Activated B cell treated with CpG ODN at 0.5 μM for 24 hours (primary cell): ENCODE results near the gene DLG2. TPM values are rescaled to one million over a fixed set of nuclear protein-coding genes. Genes with fewer than 3 reads are reported as not detected.

Experiments
- ATAC-seq: fragments of 200-7000 bp; cut with Tn5 transposase; one replicate; pipeline ENCODE4 v1.10.0; 2021; ENCODE audit warnings: low read depth, mild to moderate bottlenecking, moderate library complexity
- CTCF ChIA-PET: fragments of 350-600 bp; sonication (Branson Sonifier 250); formaldehyde crosslinking; loops from one replicate; lab custom pipeline; 2021; ENCODE audit warnings: antibody characterized with exemption; lab: Charles Lee
- POLR2A ChIA-PET: fragments of 350-600 bp; sonication (Branson Sonifier 250); formaldehyde crosslinking; loops from one replicate; lab custom pipeline; 2021; ENCODE audit warnings: antibody characterized with exemption; lab: Charles Lee
- DNase-seq: peaks from one replicate; pipeline ENCODE4 v3.0.0; 2022
- H3K27ac Mint-ChIP-seq: one replicate; pipeline ENCODE4 v1.8.0; 2020; ENCODE audit warnings: mixed read lengths
- H3K27me3 Mint-ChIP-seq: one replicate; pipeline ENCODE4 v1.8.0; 2021; ENCODE audit warnings: mixed read lengths
- H3K36me3 Mint-ChIP-seq: one replicate; pipeline ENCODE4 v1.8.0; 2021; ENCODE audit warnings: low read depth, mixed read lengths
- H3K4me1 Mint-ChIP-seq: one replicate; pipeline ENCODE4 v1.8.0; 2021; ENCODE audit warnings: mixed read lengths
- H3K4me3 Mint-ChIP-seq: one replicate; pipeline ENCODE4 v1.8.0; 2020; ENCODE audit warnings: mild to moderate bottlenecking, mixed read lengths
- H3K9me3 Mint-ChIP-seq: one replicate; pipeline ENCODE4 v1.8.0; 2020; ENCODE audit warnings: mixed read lengths
- intact Hi-C: fragments of 100-400 bp; cut with micrococcal nuclease; formaldehyde crosslinking; loops from one replicate; pipeline ENCODE4 v1.15.1; 2024
- total RNA-seq: library from RNA; stranded (reverse); gene quantifications from 2 replicates; pipeline ENCODE4 v1.2.3, GENCODE V29; 2022
- TF ChIP-seq, protein P1 (sequence below): fragments of 200-600 bp; IDR thresholded peaks from one replicate; pipeline ENCODE4 v1.8.0; 2022; ENCODE audit warnings: antibody characterized with exemption, mild to moderate bottlenecking

Gene DLG2
- total RNA-seq, 1 donor from 2014 or later, result 2.7 TPM

DNA sequence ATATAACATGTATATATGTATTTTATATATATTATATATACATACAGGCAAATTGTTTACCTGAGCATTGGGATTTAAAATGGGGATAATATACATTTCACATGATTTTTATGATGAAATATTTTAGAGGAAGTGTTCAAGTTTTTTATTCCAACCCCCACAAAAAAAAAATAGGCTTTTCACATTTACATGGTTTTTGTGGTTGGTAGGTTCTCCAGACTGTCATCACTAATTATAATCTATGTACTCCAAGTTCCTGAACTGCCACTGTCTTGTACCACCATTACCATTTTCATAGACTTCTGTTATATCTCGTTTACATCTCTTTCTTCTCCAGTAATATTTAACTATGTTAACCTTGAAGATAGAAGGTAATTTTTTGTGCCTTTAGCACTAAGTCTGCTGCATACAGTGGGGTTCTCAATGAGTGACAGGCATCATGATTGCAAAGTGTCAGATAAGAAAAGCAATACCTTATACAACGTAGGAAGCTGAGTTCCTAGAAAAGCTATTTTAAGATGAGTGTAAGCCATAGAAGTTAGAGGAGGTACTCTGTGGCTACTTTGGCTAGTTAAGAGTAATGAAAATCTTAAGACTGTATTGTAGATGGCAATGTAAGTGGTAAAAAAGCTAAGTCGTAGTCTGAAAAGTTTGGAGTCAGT, 25.8 kb upstream of the DLG2 start:
- no peak overlapping the region for H3K4me3 Mint-ChIP-seq
- no peak for DNase-seq
- no peaks in the 10 kb centered on the region for H3K9me3 Mint-ChIP-seq
- ChIA-PET CTCF (no interaction called here), POLR2A (interaction anchor here (2.6 kb wide), 1 partner anchor 12 kb away, joined by 13 read pairs; the partner anchor contains the start of gene CREBZF)
- peaks cover 12% of the 10 kb centered on the region for H3K4me1 Mint-ChIP-seq
- TF ChIP-seq, protein P1, sequence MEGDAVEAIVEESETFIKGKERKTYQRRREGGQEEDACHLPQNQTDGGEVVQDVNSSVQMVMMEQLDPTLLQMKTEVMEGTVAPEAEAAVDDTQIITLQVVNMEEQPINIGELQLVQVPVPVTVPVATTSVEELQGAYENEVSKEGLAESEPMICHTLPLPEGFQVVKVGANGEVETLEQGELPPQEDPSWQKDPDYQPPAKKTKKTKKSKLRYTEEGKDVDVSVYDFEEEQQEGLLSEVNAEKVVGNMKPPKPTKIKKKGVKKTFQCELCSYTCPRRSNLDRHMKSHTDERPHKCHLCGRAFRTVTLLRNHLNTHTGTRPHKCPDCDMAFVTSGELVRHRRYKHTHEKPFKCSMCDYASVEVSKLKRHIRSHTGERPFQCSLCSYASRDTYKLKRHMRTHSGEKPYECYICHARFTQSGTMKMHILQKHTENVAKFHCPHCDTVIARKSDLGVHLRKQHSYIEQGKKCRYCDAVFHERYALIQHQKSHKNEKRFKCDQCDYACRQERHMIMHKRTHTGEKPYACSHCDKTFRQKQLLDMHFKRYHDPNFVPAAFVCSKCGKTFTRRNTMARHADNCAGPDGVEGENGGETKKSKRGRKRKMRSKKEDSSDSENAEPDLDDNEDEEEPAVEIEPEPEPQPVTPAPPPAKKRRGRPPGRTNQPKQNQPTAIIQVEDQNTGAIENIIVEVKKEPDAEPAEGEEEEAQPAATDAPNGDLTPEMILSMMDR, result no peak
- intact Hi-C loops, result no loop called here
- no peaks in the 10 kb centered on the region for H3K27me3 Mint-ChIP-seq
- H3K27ac Mint-ChIP-seq, result no peak overlapping the region
- peaks cover 53% of the 10 kb centered on the region for H3K36me3 Mint-ChIP-seq
- no peak for ATAC-seq

DNA sequence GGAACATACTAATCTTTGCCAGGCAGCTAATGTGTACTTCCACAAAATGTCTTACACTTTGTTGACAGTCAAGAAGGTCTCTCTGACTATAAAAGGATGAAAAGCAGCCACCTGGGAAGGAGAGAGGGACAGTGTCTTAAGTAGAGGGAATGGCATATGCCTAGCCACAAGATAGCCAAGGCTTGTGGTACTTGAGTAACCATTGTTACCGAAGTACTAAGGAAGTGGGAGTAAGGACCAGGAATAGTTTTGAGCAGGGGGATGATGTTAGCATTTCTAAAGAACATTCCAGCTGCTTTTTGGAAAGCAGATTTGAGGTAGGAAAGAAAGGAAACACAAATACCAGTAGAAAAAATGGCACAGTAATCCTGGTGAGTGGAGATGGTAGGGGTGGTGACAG, 24.0 kb upstream of the DLG2 start:
- DNase-seq (no peak), ATAC-seq (no peak)
- no peak overlapping the region for H3K4me3 Mint-ChIP-seq
- ChIA-PET POLR2A (interaction anchor here (0.6 kb wide), 1 partner anchor 655 kb away, joined by 4 read pairs; no protein-coding TSS in a partner anchor), CTCF (no interaction called here)
- no peaks in the 10 kb centered on the region for H3K27me3 Mint-ChIP-seq
- intact Hi-C loops, result no loop called here
- peaks cover 41% of the 10 kb centered on the region for H3K36me3 Mint-ChIP-seq
- no peaks in the 10 kb centered on the region for H3K9me3 Mint-ChIP-seq
- H3K27ac Mint-ChIP-seq, result no peak overlapping the region
- TF ChIP-seq, protein P1, result no peak
- H3K4me1 Mint-ChIP-seq, result peaks cover 22% of the 10 kb centered on the region

DNA sequence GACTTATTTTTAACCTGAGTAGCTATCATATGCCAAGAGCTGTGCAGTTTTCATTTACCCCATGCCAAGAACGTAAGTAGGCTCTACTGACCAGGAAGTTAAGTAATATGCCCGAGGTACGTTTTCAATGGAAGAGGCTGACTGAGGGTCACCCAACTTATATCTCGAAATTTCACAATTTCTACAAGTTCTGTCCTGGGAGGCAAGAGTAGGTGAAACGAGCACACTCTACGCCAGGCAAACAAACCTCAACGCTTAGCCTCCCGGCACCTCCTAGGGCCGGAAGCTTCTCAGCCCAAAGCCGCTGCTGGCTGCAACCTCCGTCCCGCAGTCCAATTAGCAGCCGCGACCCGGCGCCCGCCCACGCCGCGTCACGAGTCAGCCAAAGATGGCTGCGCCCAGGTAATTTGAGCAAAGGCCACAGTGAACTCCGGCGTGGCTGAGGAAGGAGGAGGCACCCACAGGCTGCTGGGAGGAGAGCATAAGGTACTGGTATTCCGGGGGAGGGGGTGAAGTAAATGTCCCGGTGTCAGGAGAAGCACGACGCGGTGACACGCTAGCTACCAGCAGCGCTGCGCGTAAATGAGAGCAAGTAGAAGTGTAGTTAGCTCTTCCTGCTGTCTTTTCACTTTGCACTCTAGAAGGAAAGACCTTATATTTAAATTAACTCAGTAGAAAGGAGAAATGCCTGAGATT, 20.6 kb upstream of the DLG2 start, which contains the start of gene TMEM126A:
Gene TMEM126A (plus strand): TSS at position 364 of the 696 bp plus-strand sequence. CDS start 2,289 bp downstream, outside the sequence.
- TF ChIP-seq, protein P1, result no peak
- ChIA-PET CTCF (interaction anchor here (0.9 to 3.9 kb wide), 4 partner anchors 20 to 867 kb away, joined by 3 to 16 read pairs (median 3); partner anchors contain the start of genes CCDC83, DLG2 and TMEM126B), POLR2A (interaction anchor here (0.5 to 5.7 kb wide), 15 partner anchors 9 to 598 kb away, joined by 3 to 102 read pairs (median 5); partner anchors contain the start of genes CCDC83, CREBZF, DLG2 and TMEM126B)
- Mint-ChIP-seq H3K27ac (peak within 1 kb of the TSS; percentile 91), H3K9me3 (no peaks in the 10 kb centered on the region), H3K4me3 (peak within 1 kb of the TSS; percentile 98), H3K36me3 (peaks cover 20% of the 10 kb centered on the region), H3K4me1 (peaks cover 22% of the 10 kb centered on the region), H3K27me3 (peaks cover 10% of the 10 kb centered on the region)
- ATAC-seq, result peak; percentile 99
- intact Hi-C loops, result loop anchor here (1.0 kb wide), 4 partner anchors 9 to 655 kb away; partner anchors contain the start of genes HIKESHI and TMEM126B
- peak; percentile 77 for DNase-seq

DNA sequence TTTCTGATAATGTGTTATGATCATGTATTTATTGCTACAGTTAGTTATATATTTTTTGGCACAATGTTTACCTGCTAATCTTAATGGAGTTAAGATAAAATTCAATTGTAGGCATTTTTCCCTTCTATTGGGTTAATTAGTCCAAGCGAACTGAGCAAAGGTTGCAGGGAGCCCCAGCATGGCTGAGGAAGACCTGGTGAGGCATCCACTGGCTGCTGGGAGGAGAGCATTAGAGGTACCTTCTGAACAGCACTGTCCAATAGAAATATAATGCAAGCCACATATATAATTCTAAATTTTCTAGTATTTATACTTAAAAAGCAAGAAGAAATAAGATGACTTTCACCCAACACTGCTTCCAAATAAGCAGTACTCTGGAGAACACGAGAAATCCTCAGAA, 19.9 kb upstream of the DLG2 start:
- ATAC-seq (no peak), DNase-seq (no peak)
- Mint-ChIP-seq H3K4me3 (peak overlapping the region; percentile 98), H3K9me3 (no peaks in the 10 kb centered on the region), H3K36me3 (peaks cover 16% of the 10 kb centered on the region), H3K4me1 (peaks cover 22% of the 10 kb centered on the region), H3K27me3 (peaks cover 10% of the 10 kb centered on the region), H3K27ac (peak overlapping the region; percentile 91)
- ChIA-PET POLR2A (interaction anchor here (0.7 to 5.7 kb wide), 12 partner anchors 9 to 598 kb away, joined by 3 to 102 read pairs (median 6); partner anchors contain the start of genes CCDC83, CREBZF, DLG2 and TMEM126B), CTCF (interaction anchor here (1.2 to 3.9 kb wide), 2 partner anchors 19 to 866 kb away, joined by 3 to 16 read pairs; partner anchors contain the start of genes DLG2 and TMEM126B)
- TF ChIP-seq, protein P1, result no peak
- intact Hi-C loops, result loop anchor here (1.0 kb wide), 3 partner anchors 17 to 655 kb away; partner anchors contain the start of genes HIKESHI and TMEM126B
